HG03045 (cell line): Measurements from ENCODE around the gene A3GALT2.
"Not testable (repeated sequence)": the region's sequence is repeated elsewhere in the genome, so short reads cannot be mapped to it uniquely, and the experiment has no call there.

Source experiments
- ATAC-seq: cut with Tn5 transposase; IDR thresholded peaks from one replicate; pipeline ENCODE4 v1.9.1; 2021; ENCODE audit warnings: mild to moderate bottlenecking, moderate library complexity; ENCODE audit not compliant: unreplicated experiment

Gene A3GALT2

GRCh38 chr1:33314416-33314815, 6.5 kb downstream of the A3GALT2 start:
- ATAC-seq = no peak

GRCh38 chr1:33312413-33312749, 8.5 kb downstream of the A3GALT2 start:
- no peak for ATAC-seq

- no peak for ATAC-seq
Observed at GRCh38 chr1:33311706-33312412, 9.0 kb downstream of the A3GALT2 start.

- ATAC-seq = no peak
Observed at GRCh38 chr1:33310702-33311101, 10.2 kb downstream of the A3GALT2 start.

GRCh38 chr1:33309351-33309750, 11.5 kb downstream of the A3GALT2 start:
- ATAC-seq = not testable (repeated sequence)

GRCh38 chr1:33307494-33307864, 13.4 kb downstream of the A3GALT2 start:
- no peak for ATAC-seq

- ATAC-seq = no peak
Observed at GRCh38 chr1:33306653-33307493, 14.0 kb downstream of the A3GALT2 start.

GRCh38 chr1:33305816-33306652, 14.9 kb downstream of the A3GALT2 start:
- ATAC-seq = no peak

GRCh38 chr1:33305016-33305415, 15.9 kb downstream of the A3GALT2 start:
- no peak for ATAC-seq

GRCh38 chr1:33302325-33302724, 18.6 kb downstream of the A3GALT2 start:
- ATAC-seq = no peak

GRCh38 chr1:33301273-33301984, 19.5 kb downstream of the A3GALT2 start:
- no peak for ATAC-seq

GRCh38 chr1:33300673-33301072, 20.2 kb downstream of the A3GALT2 start:
- ATAC-seq = no peak

- ATAC-seq = no peak
Observed at GRCh38 chr1:33299461-33300155, 21.3 kb downstream of the A3GALT2 start.

- ATAC-seq = no peak
Observed at GRCh38 chr1:33298623-33299277, 22.1 kb downstream of the A3GALT2 start.

GRCh38 chr1:33297911-33298622, 22.8 kb downstream of the A3GALT2 start:
- no peak for ATAC-seq

GRCh38 chr1:33296824-33297223, 24.1 kb downstream of the A3GALT2 start:
- ATAC-seq = no peak

- ATAC-seq = no peak
Observed at GRCh38 chr1:33296082-33296458, 24.8 kb downstream of the A3GALT2 start.

GRCh38 chr1:33295450-33296081, 25.3 kb downstream of the A3GALT2 start:
- no peak for ATAC-seq

GRCh38 chr1:33295023-33295422, 25.9 kb downstream of the A3GALT2 start:
- ATAC-seq = no peak
